Activated CD4-positive, CD25-positive, alpha-beta regulatory T cell treated with anti-CD3 and anti-CD28 coated beads, Interleukin-2, amount 50 U/mL, for 24 hours (primary cell): Measurements from ENCODE around the gene IGF1R.
"Not testable (repeated sequence)": the region's sequence is repeated elsewhere in the genome, so short reads cannot be mapped to it uniquely, and the experiment has no call there.

Experiments used
- ATAC-seq, 2 donors: fragments of 150-1000 bp; cut with Tn5 transposase; one replicate each; pipeline ENCODE4 v1.10.0; 2021; ENCODE audit warnings: mild to moderate bottlenecking in 1 of 2, moderate library complexity in 1 of 2

Gene IGF1R

GRCh38 chr15:98647774-98648653 lies at the start of gene IGF1R:
Gene IGF1R, plus strand, starts transcription at chr15:98648539. Its CDS starts 1,043 bp downstream, at chr15:98649582.
- peak; percentile 52 to 56 for ATAC-seq

- peak; percentile 73 to 77 for ATAC-seq
Observed at GRCh38 chr15:98599909-98600691, 48.2 kb upstream of the IGF1R start.

- ATAC-seq, result no peak
Observed at GRCh38 chr15:98604983-98605382, 43.4 kb upstream of the IGF1R start.

- no peak for ATAC-seq
Observed at GRCh38 chr15:98609144-98609852, 39.0 kb upstream of the IGF1R start.

- ATAC-seq, result no peak
Observed at GRCh38 chr15:98610991-98611390, 37.3 kb upstream of the IGF1R start.

- ATAC-seq, result no peak
Observed at GRCh38 chr15:98611808-98612207, 36.5 kb upstream of the IGF1R start.

GRCh38 chr15:98612490-98613110 lies 35.7 kb upstream of the IGF1R start:
- ATAC-seq, result no peak

GRCh38 chr15:98614681-98615080 lies 33.7 kb upstream of the IGF1R start:
- no peak for ATAC-seq

GRCh38 chr15:98616397-98616796 lies 31.9 kb upstream of the IGF1R start:
- no peak for ATAC-seq

- ATAC-seq, result no peak
Observed at GRCh38 chr15:98617328-98617980, 30.9 kb upstream of the IGF1R start.

GRCh38 chr15:98618576-98618975 lies 29.8 kb upstream of the IGF1R start:
- not testable (repeated sequence) for ATAC-seq

- ATAC-seq, result no peak
Observed at GRCh38 chr15:98620020-98620419, 28.3 kb upstream of the IGF1R start.

GRCh38 chr15:98621021-98621420 lies 27.3 kb upstream of the IGF1R start:
- no peak for ATAC-seq

- ATAC-seq, result no peak
Observed at GRCh38 chr15:98625614-98626013, 22.7 kb upstream of the IGF1R start.

GRCh38 chr15:98626153-98626552 lies 22.2 kb upstream of the IGF1R start:
- ATAC-seq, result no peak

- ATAC-seq, result no peak
Observed at GRCh38 chr15:98628216-98628615, 20.1 kb upstream of the IGF1R start.

- no peak for ATAC-seq
Observed at GRCh38 chr15:98635848-98636247, 12.5 kb upstream of the IGF1R start.

GRCh38 chr15:98643115-98643514 lies 5.2 kb upstream of the IGF1R start:
- ATAC-seq, result no peak

GRCh38 chr15:98646546-98647025 lies 1.8 kb upstream of the IGF1R start:
- ATAC-seq, result no peak

- ATAC-seq, result peak; percentile 50 to 52
Observed at GRCh38 chr15:98647026-98647773, 1.1 kb upstream of the IGF1R start.
